SK-N-SH (cell line): ENCODE measurements around the gene DCAF12L1. TPM values are rescaled to one million over a fixed set of nuclear protein-coding genes. Genes with fewer than 3 reads are reported as not detected.

Experiments used
- CTCF ChIA-PET: fragments of 300-600, 350-600 bp; formaldehyde crosslinking; extraction: SDS; loops from one replicate; lab custom pipeline; 2021; lab: Yijun Ruan, JAX
- POLR2A ChIA-PET: fragments of 350-600 bp; sonication (Branson Sonifier 250); formaldehyde crosslinking; extraction: SDS; loops from one replicate; lab custom pipeline; 2020; ENCODE audit warnings: antibody characterized with exemption, inconsistent platforms; lab: Yijun Ruan, JAX
- DNase-seq: peaks from one replicate; pipeline ENCODE4 v3.0.0; 2012
- H2AFZ ChIP-seq: fragments of 200-600 bp; sonication (generic); 2 replicates; pipeline ENCODE4 v1.8.1; 2016; ENCODE audit warnings: antibody characterized with exemption, mild to moderate bottlenecking, low read depth
- H3F3A ChIP-seq: fragments of 200-600 bp; sonication (generic); replicated peaks from 2 replicates; pipeline ENCODE3; 2016; ENCODE audit warnings: antibody characterized with exemption, mild to moderate bottlenecking; ENCODE audit not compliant: insufficient read depth
- H3K27ac ChIP-seq, 2 experiments: fragments of 200-500 bp in 1 of 2; fragments of 200-600 bp in 1 of 2; sonication (Bioruptor generic) in 1 of 2; sonication (generic), shearing (Covaris generic) in 1 of 2; 2 replicates each; pipeline versions ENCODE4 v1.5.1 to v1.6.1; 2014 to 2016; ENCODE audit warnings: low read depth in 2 of 2, inconsistent platforms in 1 of 2, low read length in 1 of 2, mild to moderate bottlenecking in 1 of 2, mixed read lengths in 1 of 2
- H3K27me3 ChIP-seq: fragments of 200-600 bp; sonication (generic), shearing (Covaris generic); 2 replicates; pipeline ENCODE4 v1.6.1; 2016; ENCODE audit warnings: mixed run types; ENCODE audit not compliant: insufficient read depth
- H3K36me3 ChIP-seq, 2 experiments: fragments of 200-500 bp in 1 of 2; fragments of 200-600 bp in 1 of 2; sonication (Bioruptor generic) in 1 of 2; sonication (generic) in 1 of 2; replicated peaks in 1 of 2; 2 replicates each; pipeline versions ENCODE3 to v1.5.1; 2014 to 2016; ENCODE audit warnings: low read length in 1 of 2, mild to moderate bottlenecking in 1 of 2; ENCODE audit not compliant: insufficient read depth in 2 of 2, control insufficient read depth in 1 of 2
- H3K4me1 ChIP-seq, 2 experiments: fragments of 200-500 bp in 1 of 2; fragments of 200-600 bp in 1 of 2; sonication (Bioruptor generic) in 1 of 2; sonication (generic), shearing (Covaris generic) in 1 of 2; 2 replicates each; pipeline versions ENCODE4 v1.5.1 to v1.6.1; 2014 to 2016; ENCODE audit warnings: low read depth in 1 of 2, low read length in 1 of 2, mixed run types in 1 of 2; ENCODE audit not compliant: insufficient read depth in 2 of 2, control insufficient read depth in 1 of 2
- H3K4me2 ChIP-seq: fragments of 200-600 bp; sonication (generic), shearing (Covaris generic); 2 replicates; pipeline ENCODE4 v1.6.1; 2017; ENCODE audit warnings: mixed run types
- H3K4me3 ChIP-seq, 2 experiments: fragments of 200-500 bp in 1 of 2; fragments of 200-600 bp in 1 of 2; sonication (Bioruptor generic) in 1 of 2; sonication (generic), shearing (Covaris generic) in 1 of 2; 2 replicates each; pipeline versions ENCODE4 v1.5.1 to v1.8.1; 2014 to 2016; ENCODE audit warnings: low read depth in 2 of 2, inconsistent platforms in 1 of 2, low read length in 1 of 2, mild to moderate bottlenecking in 1 of 2, mixed read lengths in 1 of 2, moderate library complexity in 1 of 2
- H3K79me2 ChIP-seq: fragments of 200-600 bp; sonication (generic); 2 replicates; pipeline ENCODE4 v1.8.1; 2017; ENCODE audit warnings: mild to moderate bottlenecking; ENCODE audit not compliant: insufficient read depth
- H3K9ac ChIP-seq: fragments of 200-600 bp; sonication (generic); 2 replicates; pipeline ENCODE4 v1.6.1; 2017; ENCODE audit warnings: mixed run types
- H3K9me2 ChIP-seq: fragments of 200-600 bp; sonication (generic); 2 replicates; pipeline ENCODE4 v1.6.1; 2017; ENCODE audit warnings: mixed run types
- H3K9me3 ChIP-seq: fragments of 200-600 bp; sonication (generic); 2 replicates; pipeline ENCODE4 v1.6.1; 2017; ENCODE audit warnings: mixed run types, mild to moderate bottlenecking, moderate library complexity
- H4K20me1 ChIP-seq: fragments of 200-600 bp; sonication (generic); 2 replicates; pipeline ENCODE4 v1.6.1; 2017; ENCODE audit warnings: mild to moderate bottlenecking, mixed run types; ENCODE audit not compliant: insufficient read depth
- CHD2 ChIP-seq: fragments of 150-350 bp; IDR thresholded peaks from 2 replicates; pipeline ENCODE4 v1.6.1; 2018; ENCODE audit warnings: low read length; ENCODE audit not compliant: partially characterized antibody
- CTCF ChIP-seq: fragments of 200-600 bp; sonication (generic); IDR thresholded peaks from 2 replicates; pipeline ENCODE4 v1.6.1; 2017; ENCODE audit warnings: antibody characterized with exemption, mild to moderate bottlenecking, moderate library complexity
- IRF3 ChIP-seq: fragments of 150-350 bp; IDR thresholded peaks from 2 replicates; pipeline ENCODE4 v1.6.1; 2016; ENCODE audit warnings: mild to moderate bottlenecking, low read depth, low read length
- JUND ChIP-seq: IDR thresholded peaks from 2 replicates; pipeline ENCODE4 v1.4.0; 2012
- MEF2A ChIP-seq: IDR thresholded peaks from 2 replicates; pipeline ENCODE4 v1.4.0; 2012; ENCODE audit warnings: low read depth, borderline replicate concordance
- NRF1 ChIP-seq: IDR thresholded peaks from 2 replicates; pipeline ENCODE4 v1.6.1; 2012; ENCODE audit warnings: low read depth, mild to moderate bottlenecking, low read length
- PBX3 ChIP-seq: IDR thresholded peaks from 2 replicates; pipeline ENCODE4; 2012
- RAD21 ChIP-seq: IDR thresholded peaks from 2 replicates; pipeline ENCODE4 v1.6.1; 2012; ENCODE audit warnings: mild to moderate bottlenecking, low read length
- RXRA ChIP-seq: IDR thresholded peaks from 2 replicates; pipeline ENCODE4 v1.4.0; 2012; ENCODE audit warnings: low read depth, mild to moderate bottlenecking, borderline replicate concordance
- SMC3 ChIP-seq: IDR thresholded peaks from 2 replicates; pipeline ENCODE4 v1.6.1; 2012; ENCODE audit warnings: low read depth, low read length, improper control_type of control experiment
- TEAD4 ChIP-seq: IDR thresholded peaks from 2 replicates; pipeline ENCODE4 v1.4.0; 2012; ENCODE audit warnings: mild to moderate bottlenecking, borderline replicate concordance; ENCODE audit not compliant: insufficient read depth
- USF1 ChIP-seq: IDR thresholded peaks from 2 replicates; pipeline ENCODE4 v1.4.0; 2012; ENCODE audit warnings: low read depth, borderline replicate concordance
- USF2 ChIP-seq: fragments of 150-350 bp; IDR thresholded peaks from 2 replicates; pipeline ENCODE4 v1.6.1; 2017; ENCODE audit warnings: antibody characterized with exemption, low read length, low read depth, borderline replicate concordance
- YY1 ChIP-seq: IDR thresholded peaks from 2 replicates; pipeline ENCODE4 v1.4.0; 2012; ENCODE audit warnings: low read depth, mild to moderate bottlenecking
- ZBTB33 ChIP-seq: IDR thresholded peaks from 2 replicates; pipeline ENCODE4 v1.4.0; 2012; ENCODE audit warnings: low read depth, borderline replicate concordance
- WGBS: methylation state at CpG from one replicate; pipeline ENCODE4 v1.1.6; 2017; ENCODE audit warnings: low lambda C conversion rate; 5-methylcytosine and 5-hydroxymethylcytosine counted together
- polyA plus RNA-seq, 3 experiments: library from polyadenylated mRNA; depleted of rRNA; stranded (reverse); fragments of >200 nt; gene quantifications; 2 replicates each; pipeline ENCODE4 v1.2.3, GENCODE V29; 2012

The DCAF12L1 gene
- polyA plus RNA-seq, 1 of the 3 experiments (the other 2 are of a cell fraction), result not detected

- ChIA-PET POLR2A (no interaction called here), CTCF (no interaction called here)
- Histone ChIP-seq H3K79me2 (no peaks in the 10 kb centered on the region), H3K4me2 (no peak overlapping the region), H3K36me3 (no peaks in the 10 kb centered on the region), H2AFZ (no peak overlapping the region), H3K9me2 (no peaks in the 10 kb centered on the region), H3K27me3 (no peaks in the 10 kb centered on the region), H3K4me3 (no peak overlapping the region), H3K9ac (no peak overlapping the region), H3K4me1 (no peaks in the 10 kb centered on the region), H3K27ac (no peak overlapping the region), H3K9me3 (no peaks in the 10 kb centered on the region), H3F3A (no peaks in the 10 kb centered on the region), H4K20me1 (no peaks in the 10 kb centered on the region)
- peak; percentile 12 for DNase-seq
- WGBS, result 52% methylated on average over 7 of the region's 39 CpGs
- TF ChIP-seq ZBTB33, result no peak
- TF ChIP-seq SMC3, result no peak
- no peak for TF ChIP-seq RXRA
- no peak for TF ChIP-seq JUND
- no peak for TF ChIP-seq YY1
- TF ChIP-seq IRF3, result no peak
- no peak for TF ChIP-seq MEF2A
- TF ChIP-seq USF2, result no peak
- TF ChIP-seq PBX3, result no peak
- no peak for TF ChIP-seq CHD2
- TF ChIP-seq CTCF, result no peak
- TF ChIP-seq TEAD4, result no peak
- TF ChIP-seq NRF1, result no peak
- TF ChIP-seq RAD21, result no peak
- no peak for TF ChIP-seq USF1
Observed at GRCh38 chrX:126580877-126581276, 28.3 kb upstream of the DCAF12L1 start.
